Calu3 (cell line): ENCODE results near the gene CYB5R3. TPM values are rescaled to one million over a fixed set of nuclear protein-coding genes. Genes with fewer than 3 reads are reported as not detected.
"Not testable (repeated sequence)": the region's sequence is repeated elsewhere in the genome, so short reads cannot be mapped to it uniquely, and the experiment has no call there.

Experiments used
- BruUV-seq: library from RNA; stranded (reverse); fragments of 400-500 nt; replicated peaks from 2 replicates; lab custom pipeline; 2021; lab: Mats Ljungman, UMichigan
- CTCF ChIA-PET: fragments of 300-600 bp; sonication (Branson Sonifier 250); formaldehyde crosslinking; loops from one replicate; lab custom pipeline; 2022; ENCODE audit warnings: antibody characterized with exemption; lab: Charles Lee
- DNase-seq: peaks from one replicate; pipeline ENCODE4 v3.0.0; 2022
- H3K27ac Mint-ChIP-seq: one replicate; pipeline ENCODE4 v1.8.0; 2022; ENCODE audit warnings: mixed read lengths; ENCODE audit not compliant: unreplicated experiment
- H3K27me3 Mint-ChIP-seq: one replicate; pipeline ENCODE4 v1.8.0; 2022; ENCODE audit warnings: mixed read lengths; ENCODE audit not compliant: unreplicated experiment
- H3K36me3 Mint-ChIP-seq: one replicate; pipeline ENCODE4 v1.8.0; 2022; ENCODE audit warnings: mild to moderate bottlenecking, moderate library complexity, mixed read lengths; ENCODE audit not compliant: insufficient read depth, unreplicated experiment
- H3K4me1 Mint-ChIP-seq: one replicate; pipeline ENCODE4 v1.8.0; 2022; ENCODE audit warnings: mild to moderate bottlenecking, low read depth, mixed read lengths; ENCODE audit not compliant: unreplicated experiment
- H3K4me3 Mint-ChIP-seq: one replicate; pipeline ENCODE4 v1.8.0; 2022; ENCODE audit warnings: mild to moderate bottlenecking, low read depth, moderate library complexity, mixed read lengths; ENCODE audit not compliant: unreplicated experiment
- H3K9me3 Mint-ChIP-seq: one replicate; pipeline ENCODE4 v1.8.0; 2022; ENCODE audit warnings: low read depth, mixed read lengths; ENCODE audit not compliant: unreplicated experiment
- intact Hi-C: fragments of 100-400 bp; cut with micrococcal nuclease; formaldehyde crosslinking; loops from one replicate; pipeline ENCODE4 v1.10.0; 2022; ENCODE audit not compliant: unreplicated experiment
- total RNA-seq: library from RNA; stranded (reverse); gene quantifications from 2 replicates; pipeline ENCODE4 v1.2.3, GENCODE V29; 2022
- TF ChIP-seq, protein P1 (sequence below): fragments of 200-600 bp; IDR thresholded peaks from one replicate; pipeline ENCODE4 v1.8.0; 2022; ENCODE audit warnings: antibody characterized with exemption; ENCODE audit not compliant: unreplicated experiment

CYB5R3 gene
- total RNA-seq, 1 experiment from 2014 or later: 101 TPM

DNA sequence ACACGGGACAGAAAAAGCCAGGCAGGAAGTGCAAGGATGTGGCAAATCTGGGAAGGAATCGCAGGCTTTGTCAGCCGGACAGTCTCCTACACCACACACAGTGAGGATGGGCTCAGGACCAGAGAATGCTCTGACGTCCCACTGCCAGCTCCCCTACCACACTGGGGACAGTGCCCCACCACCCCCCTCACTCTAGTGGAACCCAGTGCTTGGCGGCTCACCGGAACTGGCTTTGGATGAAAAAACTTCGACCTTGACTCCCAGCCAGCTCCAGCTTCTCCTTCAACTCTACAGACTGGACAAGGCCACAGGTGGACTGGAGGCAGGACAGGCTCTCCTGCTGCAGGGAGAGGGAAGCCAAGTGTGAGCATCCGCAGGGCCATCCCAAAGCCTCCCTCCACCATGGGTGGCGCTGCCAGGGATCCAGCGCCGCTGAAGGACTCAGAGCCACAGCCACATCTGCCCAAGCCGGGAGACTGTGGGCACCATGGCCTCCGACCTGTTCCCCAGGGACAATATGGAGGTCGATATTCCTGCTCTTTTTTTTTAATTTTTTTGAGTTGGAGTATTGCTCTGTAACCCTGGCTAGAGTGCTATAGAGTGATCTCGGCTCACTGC, 71.5 kb downstream of the CYB5R3 start:
- intact Hi-C loops: no loop called here
- Mint-ChIP-seq H3K36me3 (peaks cover 54% of the 10 kb centered on the region), H3K9me3 (no peaks in the 10 kb centered on the region), H3K4me3 (no peak overlapping the region), H3K27ac (no peak overlapping the region), H3K27me3 (no peaks in the 10 kb centered on the region), H3K4me1 (no peaks in the 10 kb centered on the region)
- TF ChIP-seq, protein P1, sequence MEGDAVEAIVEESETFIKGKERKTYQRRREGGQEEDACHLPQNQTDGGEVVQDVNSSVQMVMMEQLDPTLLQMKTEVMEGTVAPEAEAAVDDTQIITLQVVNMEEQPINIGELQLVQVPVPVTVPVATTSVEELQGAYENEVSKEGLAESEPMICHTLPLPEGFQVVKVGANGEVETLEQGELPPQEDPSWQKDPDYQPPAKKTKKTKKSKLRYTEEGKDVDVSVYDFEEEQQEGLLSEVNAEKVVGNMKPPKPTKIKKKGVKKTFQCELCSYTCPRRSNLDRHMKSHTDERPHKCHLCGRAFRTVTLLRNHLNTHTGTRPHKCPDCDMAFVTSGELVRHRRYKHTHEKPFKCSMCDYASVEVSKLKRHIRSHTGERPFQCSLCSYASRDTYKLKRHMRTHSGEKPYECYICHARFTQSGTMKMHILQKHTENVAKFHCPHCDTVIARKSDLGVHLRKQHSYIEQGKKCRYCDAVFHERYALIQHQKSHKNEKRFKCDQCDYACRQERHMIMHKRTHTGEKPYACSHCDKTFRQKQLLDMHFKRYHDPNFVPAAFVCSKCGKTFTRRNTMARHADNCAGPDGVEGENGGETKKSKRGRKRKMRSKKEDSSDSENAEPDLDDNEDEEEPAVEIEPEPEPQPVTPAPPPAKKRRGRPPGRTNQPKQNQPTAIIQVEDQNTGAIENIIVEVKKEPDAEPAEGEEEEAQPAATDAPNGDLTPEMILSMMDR: no peak
- CTCF ChIA-PET: no interaction called here
- no TSS peak for BruUV-seq
- DNase-seq: no peak

DNA sequence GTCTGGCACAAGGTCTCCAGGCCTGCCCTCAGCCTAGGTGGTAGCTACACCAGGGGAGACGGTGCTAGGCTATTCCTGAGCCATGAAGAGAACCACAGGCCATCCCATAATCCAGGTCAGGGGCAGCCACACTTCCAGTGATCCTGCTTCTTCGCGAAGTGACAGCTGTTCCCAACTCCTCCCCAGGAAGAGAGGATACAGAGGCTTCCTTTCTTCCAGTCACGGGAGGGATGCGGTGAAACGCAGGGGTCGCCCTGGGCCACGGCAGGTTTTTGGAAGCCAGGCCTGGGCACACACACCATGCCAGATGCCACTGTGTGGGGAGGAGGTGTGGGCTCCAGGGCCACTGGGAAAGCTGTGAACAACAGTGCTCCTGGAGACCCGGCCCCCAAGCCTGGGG, 72.1 kb downstream of the CYB5R3 start:
- H3K4me1 Mint-ChIP-seq, H3K27ac Mint-ChIP-seq, CTCF ChIA-PET, DNase-seq, intact Hi-C loops, BruUV-seq, H3K27me3 Mint-ChIP-seq, H3K9me3 Mint-ChIP-seq, H3K4me3 Mint-ChIP-seq: not testable (repeated sequence)
- peaks cover 52% of the 10 kb centered on the region for H3K36me3 Mint-ChIP-seq

DNA sequence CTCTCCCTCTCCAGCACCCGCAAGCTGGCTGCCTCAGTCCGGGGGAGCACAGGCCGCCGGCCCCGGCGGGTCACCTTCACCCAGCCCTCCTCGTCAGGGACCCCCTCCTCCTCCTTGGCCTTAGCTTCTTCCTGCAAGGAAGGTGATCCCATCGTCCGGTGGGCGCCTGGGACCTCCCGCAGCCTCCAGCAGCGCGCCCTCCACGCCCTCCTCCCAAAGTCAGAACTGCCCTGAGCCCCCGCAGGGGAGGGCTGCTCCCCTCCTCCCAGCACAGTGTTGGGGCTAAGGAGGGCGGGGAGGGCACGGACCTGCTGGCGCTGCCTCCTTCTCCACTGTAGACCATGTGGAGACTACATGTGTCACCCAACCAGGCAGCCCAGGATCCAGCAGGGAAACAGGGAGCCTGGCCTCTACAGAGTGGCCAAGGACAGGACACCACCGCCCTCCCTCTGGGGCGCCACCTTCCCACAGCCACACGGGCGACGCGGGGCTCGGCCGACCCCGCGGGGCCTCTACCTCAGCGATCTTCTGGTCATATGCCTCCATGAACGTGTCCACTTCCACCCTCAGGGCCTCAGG, 73.1 kb downstream of the CYB5R3 start:
- BruUV-seq: not testable (repeated sequence)

DNA sequence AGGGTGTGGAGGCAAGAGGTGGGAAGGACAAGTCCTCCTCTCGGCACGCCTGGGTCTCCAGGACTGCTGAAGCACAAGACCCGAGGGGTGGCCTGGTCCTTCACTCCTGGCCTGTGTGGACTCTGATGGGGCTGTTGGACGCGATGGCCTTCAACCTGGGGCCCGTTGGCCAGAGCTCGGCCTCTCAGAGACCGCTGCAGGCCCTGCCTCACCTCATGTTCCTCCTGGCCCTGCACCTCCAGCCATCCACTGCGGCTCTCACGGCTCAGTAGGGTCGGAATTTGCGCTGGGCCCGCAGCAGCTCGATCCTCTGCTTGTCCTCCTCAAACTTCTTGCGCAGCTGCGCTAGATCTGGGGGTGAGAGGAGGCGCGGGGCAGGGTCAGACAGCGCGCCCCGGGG, 74.7 kb downstream of the CYB5R3 start:
- H3K4me3 Mint-ChIP-seq, H3K27me3 Mint-ChIP-seq, intact Hi-C loops, DNase-seq, H3K9me3 Mint-ChIP-seq, BruUV-seq, H3K27ac Mint-ChIP-seq, H3K4me1 Mint-ChIP-seq, CTCF ChIA-PET: not testable (repeated sequence)
- H3K36me3 Mint-ChIP-seq: peaks cover 60% of the 10 kb centered on the region

More for the DNA sequence above, 73.1 kb downstream of the CYB5R3 start:
- DNase-seq, H3K27me3 Mint-ChIP-seq, H3K4me1 Mint-ChIP-seq, H3K27ac Mint-ChIP-seq, CTCF ChIA-PET, intact Hi-C loops, H3K4me3 Mint-ChIP-seq, H3K9me3 Mint-ChIP-seq: not testable (repeated sequence)
- peaks cover 51% of the 10 kb centered on the region for H3K36me3 Mint-ChIP-seq

DNA sequence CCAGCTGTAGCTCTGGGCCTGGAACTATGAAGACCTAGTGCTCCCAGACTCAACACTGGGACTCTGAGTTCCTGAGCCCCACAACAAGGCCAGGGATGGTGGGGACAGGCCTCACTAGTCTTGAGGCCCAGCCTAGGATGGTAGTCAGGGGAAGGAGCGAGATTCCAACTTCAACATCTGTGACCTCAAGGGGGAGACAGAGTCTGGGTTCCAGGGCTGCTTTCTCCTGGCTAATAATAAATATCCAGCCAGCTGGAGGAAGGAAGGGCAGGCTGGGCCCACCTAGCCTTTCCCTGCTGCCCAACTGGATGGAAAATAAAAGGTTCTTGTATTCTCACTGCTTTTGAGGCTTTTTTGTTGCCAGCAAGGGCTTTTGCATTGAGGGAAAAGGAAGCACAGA, 75.1 kb downstream of the CYB5R3 start:
- BruUV-seq, H3K27me3 Mint-ChIP-seq, H3K9me3 Mint-ChIP-seq, intact Hi-C loops, DNase-seq, CTCF ChIA-PET, H3K27ac Mint-ChIP-seq, H3K4me1 Mint-ChIP-seq, H3K4me3 Mint-ChIP-seq: not testable (repeated sequence)
- H3K36me3 Mint-ChIP-seq: peaks cover 60% of the 10 kb centered on the region

DNA sequence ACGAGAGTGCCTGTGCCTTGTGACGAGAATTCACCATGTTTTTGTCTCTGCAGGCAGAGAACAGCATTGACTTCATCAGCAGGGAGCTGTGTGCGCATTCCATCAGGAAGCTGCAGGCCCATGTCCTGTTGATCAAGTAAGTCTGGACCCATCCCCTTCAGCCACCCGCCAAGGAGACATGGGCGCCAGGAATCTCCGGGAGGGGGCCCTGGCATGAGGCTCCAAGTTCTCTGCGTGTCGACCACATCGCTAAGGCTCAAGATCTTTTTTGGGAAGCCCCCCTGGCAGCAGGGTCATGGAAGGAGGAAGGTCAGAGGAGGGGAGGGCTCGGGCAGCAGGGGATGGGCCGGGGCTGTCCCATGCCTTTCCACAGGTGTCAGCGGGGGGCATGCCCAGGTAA, 78.1 kb downstream of the CYB5R3 start:
- H3K27me3 Mint-ChIP-seq, H3K9me3 Mint-ChIP-seq, DNase-seq, H3K4me3 Mint-ChIP-seq, CTCF ChIA-PET, BruUV-seq, H3K4me1 Mint-ChIP-seq, intact Hi-C loops, H3K27ac Mint-ChIP-seq: not testable (repeated sequence)
- H3K36me3 Mint-ChIP-seq: peaks cover 44% of the 10 kb centered on the region

DNA sequence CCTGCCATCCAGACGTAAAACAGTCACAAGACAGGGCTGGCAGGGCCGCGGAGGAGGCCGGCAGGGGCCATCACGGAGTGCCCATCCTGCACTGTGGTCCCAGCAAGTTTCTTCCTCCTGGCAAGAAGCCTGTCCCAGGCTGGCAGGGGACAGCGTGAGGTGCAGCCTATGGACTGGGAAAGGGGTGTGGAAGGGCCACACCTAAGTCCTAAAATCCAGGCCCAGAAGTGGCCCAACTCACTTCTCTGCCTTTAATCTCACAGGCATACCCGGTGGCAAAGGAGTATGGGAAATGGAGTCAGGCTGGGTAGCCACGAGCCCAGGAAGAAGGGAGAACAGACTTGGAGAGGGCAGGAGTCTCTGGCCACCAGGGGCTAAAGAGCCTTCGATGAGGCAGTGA, 78.6 kb downstream of the CYB5R3 start:
- DNase-seq, H3K4me1 Mint-ChIP-seq, H3K9me3 Mint-ChIP-seq, intact Hi-C loops, H3K4me3 Mint-ChIP-seq, CTCF ChIA-PET, BruUV-seq, H3K27me3 Mint-ChIP-seq, H3K27ac Mint-ChIP-seq: not testable (repeated sequence)
- peaks cover 45% of the 10 kb centered on the region for H3K36me3 Mint-ChIP-seq

DNA sequence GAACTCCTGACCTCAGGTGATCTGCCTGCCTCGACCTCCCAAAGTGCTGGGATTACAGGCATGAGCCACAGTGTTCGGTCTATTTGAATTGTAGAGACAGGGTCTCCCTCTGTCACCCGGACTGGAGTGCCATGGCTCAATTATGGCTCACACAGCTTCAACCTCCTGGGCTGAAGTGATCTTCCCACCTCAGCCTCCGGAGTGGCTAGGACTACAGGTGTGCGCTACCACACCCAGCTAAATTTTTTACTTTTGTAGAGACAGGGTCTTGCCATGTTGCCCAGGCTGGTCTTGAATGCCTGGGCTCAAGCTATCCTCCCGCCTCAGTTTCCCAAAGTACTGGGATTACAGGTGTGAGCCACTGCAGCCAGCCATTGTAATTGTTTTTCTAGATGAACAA, 81.2 kb downstream of the CYB5R3 start:
- H3K4me1 Mint-ChIP-seq, H3K27me3 Mint-ChIP-seq, DNase-seq, H3K27ac Mint-ChIP-seq, intact Hi-C loops, CTCF ChIA-PET, H3K4me3 Mint-ChIP-seq, BruUV-seq, H3K9me3 Mint-ChIP-seq: not testable (repeated sequence)
- peaks cover 47% of the 10 kb centered on the region for H3K36me3 Mint-ChIP-seq
